ENCODE measurements around the gene NOP53.

DNA sequence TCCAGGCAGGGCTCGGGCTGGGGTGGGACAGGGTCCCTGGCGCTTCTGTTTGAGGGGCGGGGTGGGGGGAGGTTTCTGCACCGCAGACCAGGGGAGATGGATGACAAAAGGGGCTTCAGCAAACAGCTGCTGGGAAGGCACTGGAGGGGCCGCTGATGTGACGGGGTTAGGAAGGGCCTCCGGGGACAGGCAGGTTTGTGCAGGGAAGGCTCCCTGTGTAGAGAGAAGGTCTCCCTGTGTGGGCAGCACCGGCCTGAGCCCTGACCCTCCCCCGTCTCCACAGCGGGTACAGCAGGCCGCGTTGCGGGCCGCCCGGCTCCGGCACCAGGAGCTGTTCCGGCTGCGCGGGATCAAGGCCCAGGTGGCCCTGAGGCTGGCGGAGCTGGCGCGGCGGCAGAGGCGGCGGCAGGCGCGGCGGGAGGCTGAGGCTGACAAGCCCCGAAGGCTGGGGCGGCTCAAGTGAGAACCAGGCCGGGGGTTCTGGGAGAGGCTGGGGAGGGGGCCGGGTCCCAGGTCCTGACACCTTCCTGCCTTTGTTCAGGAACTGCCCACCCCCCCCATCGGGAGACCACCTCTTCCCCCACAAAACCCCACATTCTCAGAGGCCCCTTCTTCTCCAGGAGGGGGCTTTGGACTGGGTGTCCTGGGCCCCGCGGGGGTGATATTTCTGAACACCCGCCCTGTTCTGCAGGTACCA is 9.9 kb downstream of the NOP53 start:
- TF ChIP-seq POLR2A (IDR thresholded peaks at IDR 0.05; ENCODE audit: low read depth, low read length) (no peak), POU2F2 (IDR thresholded peaks at IDR 0.05; ENCODE audit: low read depth, low read length) (no peak), POLR2AphosphoS5 (IDR thresholded peaks at IDR 0.05; ENCODE audit: low read depth, low read length) (no peak)

Data from GM12891 (cell line).